ENCODE measurements around the gene FILIP1.

The FILIP1 gene

GRCh38 chr6:75495011-75495410 is 1.4 kb upstream of the FILIP1 start:
- no peak for DNase-seq (ENCODE audit: low read depth, low spot score)

- DNase-seq (ENCODE audit: low read depth, low spot score), result no peak
Measured at GRCh38 chr6:75494290-75494689, 690 bp upstream of the FILIP1 start.

GRCh38 chr6:75492386-75493153 is 1.0 kb downstream of the FILIP1 start:
- DNase-seq (ENCODE audit: low read depth, low spot score), result no peak

GRCh38 chr6:75491291-75491690 is 2.3 kb downstream of the FILIP1 start:
- no peak for DNase-seq (ENCODE audit: low read depth, low spot score)

- DNase-seq (ENCODE audit: low read depth, low spot score), result no peak
Measured at GRCh38 chr6:75490706-75491105, 2.9 kb downstream of the FILIP1 start.

GRCh38 chr6:75489025-75489424 is 4.6 kb downstream of the FILIP1 start:
- no peak for DNase-seq (ENCODE audit: low read depth, low spot score)

- no peak for DNase-seq (ENCODE audit: low read depth, low spot score)
Measured at GRCh38 chr6:75488033-75488432, 5.6 kb downstream of the FILIP1 start.

GRCh38 chr6:75486850-75487518 is 6.6 kb downstream of the FILIP1 start:
- DNase-seq (ENCODE audit: low read depth, low spot score), result no peak

- DNase-seq (ENCODE audit: low read depth, low spot score), result no peak
Measured at GRCh38 chr6:75484535-75484934, 9.1 kb downstream of the FILIP1 start.

GRCh38 chr6:75483136-75483952 is 10.3 kb downstream of the FILIP1 start:
- no peak for DNase-seq (ENCODE audit: low read depth, low spot score)

GRCh38 chr6:75481936-75482593 is 11.5 kb downstream of the FILIP1 start:
- DNase-seq (ENCODE audit: low read depth, low spot score), result no peak

GRCh38 chr6:75481394-75481793 is 12.2 kb downstream of the FILIP1 start:
- no peak for DNase-seq (ENCODE audit: low read depth, low spot score)

GRCh38 chr6:75480425-75480824 is 13.2 kb downstream of the FILIP1 start:
- DNase-seq (ENCODE audit: low read depth, low spot score), result no peak

- DNase-seq (ENCODE audit: low read depth, low spot score), result no peak
Measured at GRCh38 chr6:75479712-75480111, 13.9 kb downstream of the FILIP1 start.

- no peak for DNase-seq (ENCODE audit: low read depth, low spot score)
Measured at GRCh38 chr6:75478929-75479328, 14.7 kb downstream of the FILIP1 start.

GRCh38 chr6:75472885-75473284 is 20.7 kb downstream of the FILIP1 start:
- DNase-seq (ENCODE audit: low read depth, low spot score), result no peak

- DNase-seq (ENCODE audit: low read depth, low spot score), result peak; percentile 8
Measured at GRCh38 chr6:75467966-75468365, 25.6 kb downstream of the FILIP1 start.

GRCh38 chr6:75467284-75467683 is 26.3 kb downstream of the FILIP1 start:
- no peak for DNase-seq (ENCODE audit: low read depth, low spot score)

- DNase-seq (ENCODE audit: low read depth, low spot score), result no peak
Measured at GRCh38 chr6:75466636-75467035, 27.0 kb downstream of the FILIP1 start.

- DNase-seq (ENCODE audit: low read depth, low spot score), result no peak
Measured at GRCh38 chr6:75463908-75464307, 29.7 kb downstream of the FILIP1 start.

- no peak for DNase-seq (ENCODE audit: low read depth, low spot score)
Measured at GRCh38 chr6:75463061-75463460, 30.5 kb downstream of the FILIP1 start.

GRCh38 chr6:75460681-75461080 is 32.9 kb downstream of the FILIP1 start:
- DNase-seq (ENCODE audit: low read depth, low spot score), result no peak

All from ELF-1 (cell line).